IPS-11a (cell line): ENCODE results near the gene STXBP1.

Experiments used
- H3K4me3 ChIP-seq: one replicate; pipeline ENCODE4 v1.5.1; 2013; ENCODE audit warnings: low read depth, low read length, control low read depth

The STXBP1 gene

GRCh38 chr9:127611899-127612790 lies at the start of gene STXBP1:
Gene STXBP1 (plus strand): TSS chr9:127612277. CDS start chr9:127612404, 127 bp downstream.
- peak within 1 kb of the TSS; percentile 78 for H3K4me3 ChIP-seq

GRCh38 chr9:127562279-127562796 lies 49.7 kb upstream of the STXBP1 start:
- H3K4me3 ChIP-seq, result no peak overlapping the region

DNA sequence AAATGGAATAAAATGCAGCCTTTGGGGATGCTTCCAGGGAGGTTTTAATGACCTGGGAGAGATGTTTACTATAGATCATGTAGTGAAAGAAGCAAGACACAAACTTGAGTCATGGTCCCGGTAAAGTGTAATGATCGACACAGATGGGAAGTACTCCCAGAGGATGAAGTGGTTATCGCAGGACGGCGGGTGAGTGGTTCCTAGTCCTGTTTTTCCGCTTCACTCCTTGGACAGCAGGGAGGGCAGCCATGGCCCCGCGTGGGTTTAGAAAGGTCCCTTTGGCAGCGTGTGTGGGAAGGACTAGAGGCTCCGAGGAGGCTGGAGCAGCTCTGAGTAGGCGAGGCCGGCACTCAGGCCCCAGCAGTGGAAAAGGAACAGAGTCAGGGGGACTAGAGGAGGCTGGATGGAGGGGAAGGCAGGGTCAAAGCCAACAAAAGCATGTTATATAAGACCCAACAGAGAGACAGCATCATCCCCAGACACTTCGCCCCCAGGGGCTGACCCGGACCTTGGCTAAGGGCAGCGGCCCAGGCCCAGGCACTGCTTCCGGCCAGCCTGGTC lies 49.2 kb upstream of the STXBP1 start:
- H3K4me3 ChIP-seq, result no peak overlapping the region

- H3K4me3 ChIP-seq, result no peak overlapping the region
These were observed 48.5 kb upstream of the STXBP1 start for GRCh38 chr9:127563579-127563978.

DNA sequence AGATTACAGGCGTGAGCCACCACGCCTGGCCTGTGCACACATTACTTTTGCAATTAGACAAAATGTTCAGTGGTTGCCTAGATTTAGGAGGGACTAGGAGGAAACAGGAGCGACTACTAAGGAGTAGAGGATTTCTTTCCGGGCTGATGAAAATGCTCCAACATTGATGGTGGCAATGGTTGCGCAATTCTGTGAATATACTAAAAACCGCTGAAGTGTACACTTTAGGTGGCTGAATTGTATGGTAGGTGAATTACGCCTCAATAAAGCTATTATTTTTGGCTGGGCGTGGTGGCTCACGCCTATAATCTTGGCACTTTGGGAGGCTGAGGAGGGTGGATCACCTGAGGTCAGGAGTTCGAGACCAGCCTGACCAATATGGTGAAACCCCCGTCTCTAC lies 46.8 kb upstream of the STXBP1 start:
- no peak overlapping the region for H3K4me3 ChIP-seq

DNA sequence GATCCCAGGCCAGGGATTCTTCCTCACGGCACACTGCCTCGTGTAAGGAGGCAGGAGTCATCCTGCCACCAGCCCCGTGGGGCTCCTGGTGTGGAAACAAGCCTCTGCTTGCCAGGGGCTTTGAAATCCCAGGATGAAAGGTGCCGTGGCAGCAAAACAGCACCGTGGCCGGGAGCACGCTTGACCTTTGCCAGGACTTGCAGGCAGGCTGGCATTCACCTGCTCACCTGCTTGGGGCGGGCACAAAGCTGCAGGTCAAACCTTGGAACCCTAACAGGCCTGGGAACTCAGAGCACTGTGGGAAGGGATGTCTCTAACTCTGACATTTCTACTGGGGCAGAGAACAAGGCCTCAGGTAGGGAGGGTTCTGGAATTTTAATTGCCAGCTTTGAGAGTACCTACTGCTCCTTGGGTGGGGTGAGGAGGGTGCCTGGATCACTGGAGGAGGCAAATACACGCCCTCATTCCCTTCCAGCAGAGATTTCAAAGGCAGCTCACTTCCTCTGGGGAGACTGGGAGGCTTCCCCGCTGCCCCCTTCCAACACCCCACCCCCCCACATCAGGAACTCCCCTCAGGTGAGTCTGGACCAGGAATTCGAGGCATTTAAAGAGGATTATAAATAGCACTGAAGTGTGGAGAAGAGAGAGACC lies 45.6 kb upstream of the STXBP1 start:
- no peak overlapping the region for H3K4me3 ChIP-seq

DNA sequence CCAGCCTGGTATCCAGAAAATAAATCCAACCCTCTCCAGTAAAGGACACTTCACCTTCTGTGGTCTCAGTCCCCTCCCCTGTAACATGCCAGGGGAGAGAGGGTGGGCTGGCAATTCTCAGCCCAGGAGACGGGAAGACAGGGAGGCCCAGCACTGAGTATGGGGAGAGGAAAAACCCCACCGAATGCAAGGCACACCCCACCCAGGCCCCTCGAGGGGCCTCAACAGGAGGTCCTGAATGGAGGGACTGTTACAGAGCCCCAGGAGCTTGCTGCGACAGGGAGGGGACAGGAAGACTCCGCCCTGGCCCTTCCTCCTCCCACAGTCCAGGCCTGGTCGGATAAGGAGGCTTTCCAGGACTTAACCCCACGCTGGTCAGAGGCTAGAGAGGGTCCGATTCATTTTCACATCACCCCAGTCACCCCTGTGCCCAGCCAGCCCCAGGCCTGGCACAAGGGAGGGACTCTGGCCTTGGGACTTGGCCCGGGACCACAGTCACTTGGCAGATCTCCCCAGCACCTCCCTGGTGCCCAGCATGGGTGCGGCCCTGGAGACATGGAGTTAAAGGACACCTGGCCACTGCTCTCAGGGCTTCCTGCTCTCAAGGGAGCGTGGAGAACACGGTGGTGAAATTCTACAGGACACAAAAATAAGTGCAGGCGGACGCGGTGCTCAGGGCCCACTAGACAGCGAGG lies 44.9 kb upstream of the STXBP1 start:
- peak overlapping the region; percentile 8 for H3K4me3 ChIP-seq

DNA sequence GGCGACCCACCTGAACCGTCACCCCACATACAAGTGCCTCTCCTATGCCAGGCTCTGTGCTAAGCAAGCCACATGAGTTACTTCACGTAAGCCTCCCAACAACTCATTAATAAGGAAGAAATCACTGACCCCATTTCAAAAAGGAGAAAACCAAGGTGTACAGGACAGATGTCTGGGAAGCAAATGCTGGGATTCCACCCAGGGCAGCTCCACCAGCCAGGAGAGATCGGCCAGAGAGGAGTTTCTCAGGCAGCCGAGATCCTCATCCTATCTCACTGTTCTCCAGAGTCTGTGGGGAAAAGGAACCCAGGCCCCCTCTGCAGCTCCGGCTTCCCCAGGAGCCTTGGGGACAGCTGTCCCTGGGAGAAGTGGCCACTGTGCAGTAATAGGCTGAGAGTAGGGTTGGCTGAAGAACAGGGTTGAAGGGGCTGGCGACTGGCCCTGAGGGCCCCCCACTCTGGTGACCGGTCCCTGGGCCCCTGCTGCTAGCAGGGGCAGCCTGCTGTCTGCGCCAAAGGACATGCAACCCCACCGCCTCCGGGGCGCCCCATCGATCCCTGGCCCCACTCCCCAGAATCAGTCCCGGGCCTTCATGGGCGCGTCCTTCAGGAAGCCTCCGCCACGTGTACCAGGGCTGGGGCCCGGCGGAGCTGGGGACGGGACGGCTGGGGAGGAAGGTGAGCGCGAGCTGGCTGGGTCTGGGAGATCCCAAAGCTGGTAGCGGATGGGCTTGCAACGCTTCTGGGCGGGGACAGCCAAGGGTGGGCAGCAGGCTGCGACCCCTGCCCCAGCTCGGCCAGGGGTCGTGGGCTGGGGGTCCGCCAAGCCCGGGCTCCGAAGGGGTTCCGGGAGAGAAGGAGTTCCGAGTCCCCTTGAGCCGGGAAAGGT lies 44.1 kb upstream of the STXBP1 start:
- H3K4me3 ChIP-seq, result peak overlapping the region; percentile 63

- peak overlapping the region; percentile 63 for H3K4me3 ChIP-seq
These were observed 43.5 kb upstream of the STXBP1 start for GRCh38 chr9:127568618-127568970.

DNA sequence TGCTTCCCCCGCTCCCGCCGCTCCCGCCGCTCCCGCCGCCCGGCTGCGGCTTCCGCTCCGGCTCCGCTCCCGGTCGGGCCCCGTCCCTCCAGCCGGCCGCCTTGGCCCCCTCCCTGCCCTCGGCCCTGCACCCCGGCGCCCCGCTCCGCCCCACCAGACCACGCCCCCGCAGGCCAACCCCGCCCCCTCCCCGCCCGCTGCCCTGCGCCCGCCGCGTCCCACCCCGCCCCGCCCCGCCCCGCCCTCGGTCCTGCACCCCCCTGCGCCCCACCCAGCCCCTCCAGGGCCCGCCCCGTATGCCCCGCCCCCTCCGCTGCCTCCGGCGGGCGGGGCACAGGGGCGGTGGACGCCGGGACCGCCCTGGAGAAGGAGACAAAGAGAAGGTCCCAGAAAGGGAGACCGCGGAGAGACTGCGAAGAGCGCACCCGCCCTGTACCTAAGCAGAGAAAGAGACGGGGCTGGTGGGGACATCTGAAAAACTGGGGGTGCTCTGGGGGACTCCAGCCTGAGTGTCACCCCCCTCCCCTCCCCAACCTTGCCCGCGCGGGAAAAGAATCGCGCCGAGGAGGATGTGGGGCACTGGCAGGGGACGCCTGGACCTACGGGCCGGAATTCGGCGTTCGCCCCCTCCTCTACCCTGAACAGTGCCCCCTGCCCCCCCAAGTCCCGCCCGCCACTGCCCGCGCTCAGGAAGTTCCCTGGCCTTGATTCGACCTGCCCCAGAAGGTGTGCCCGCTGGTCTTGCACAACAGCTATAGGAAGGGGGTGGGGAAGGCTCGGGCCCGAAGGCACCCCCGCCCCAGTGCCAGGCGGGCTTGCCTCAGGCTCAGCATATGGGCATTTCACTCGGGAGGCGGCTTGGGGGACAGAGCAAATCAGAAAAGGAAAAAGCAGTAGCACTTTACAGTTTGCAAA lies 42.8 kb upstream of the STXBP1 start:
- H3K4me3 ChIP-seq, result peak overlapping the region; percentile 63

DNA sequence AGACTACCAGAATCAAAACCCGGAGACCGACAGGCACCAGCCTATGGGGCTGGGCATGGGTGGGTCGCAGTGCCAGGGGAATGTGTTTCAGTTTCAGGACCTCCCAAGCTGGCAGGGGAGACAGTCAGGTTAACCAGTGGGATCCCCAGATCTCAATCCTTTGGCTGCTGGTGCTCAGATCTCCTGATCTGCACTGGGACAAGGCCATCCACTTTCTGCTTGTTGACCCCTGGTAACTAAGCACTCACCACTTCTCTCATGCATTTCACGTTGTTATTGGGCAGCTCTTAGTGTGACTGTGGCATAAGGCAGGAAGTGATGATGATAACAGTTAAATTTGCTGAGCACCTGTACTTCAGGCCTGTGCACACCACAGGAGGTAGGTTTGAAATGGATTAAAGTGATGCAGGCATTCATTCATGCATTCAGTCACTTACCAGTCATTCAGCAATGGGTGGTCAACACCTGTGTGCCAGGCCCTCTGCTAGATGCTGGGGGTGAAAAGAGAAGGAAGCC lies 42.1 kb upstream of the STXBP1 start:
- no peak overlapping the region for H3K4me3 ChIP-seq

- H3K4me3 ChIP-seq, result no peak overlapping the region
These were observed 41.5 kb upstream of the STXBP1 start for GRCh38 chr9:127570533-127571111.

- H3K4me3 ChIP-seq, result no peak overlapping the region
These were observed 40.1 kb upstream of the STXBP1 start for GRCh38 chr9:127571971-127572370.

- no peak overlapping the region for H3K4me3 ChIP-seq
These were observed 38.9 kb upstream of the STXBP1 start for GRCh38 chr9:127572961-127573721.

GRCh38 chr9:127574072-127574993 lies 37.7 kb upstream of the STXBP1 start:
- no peak overlapping the region for H3K4me3 ChIP-seq

DNA sequence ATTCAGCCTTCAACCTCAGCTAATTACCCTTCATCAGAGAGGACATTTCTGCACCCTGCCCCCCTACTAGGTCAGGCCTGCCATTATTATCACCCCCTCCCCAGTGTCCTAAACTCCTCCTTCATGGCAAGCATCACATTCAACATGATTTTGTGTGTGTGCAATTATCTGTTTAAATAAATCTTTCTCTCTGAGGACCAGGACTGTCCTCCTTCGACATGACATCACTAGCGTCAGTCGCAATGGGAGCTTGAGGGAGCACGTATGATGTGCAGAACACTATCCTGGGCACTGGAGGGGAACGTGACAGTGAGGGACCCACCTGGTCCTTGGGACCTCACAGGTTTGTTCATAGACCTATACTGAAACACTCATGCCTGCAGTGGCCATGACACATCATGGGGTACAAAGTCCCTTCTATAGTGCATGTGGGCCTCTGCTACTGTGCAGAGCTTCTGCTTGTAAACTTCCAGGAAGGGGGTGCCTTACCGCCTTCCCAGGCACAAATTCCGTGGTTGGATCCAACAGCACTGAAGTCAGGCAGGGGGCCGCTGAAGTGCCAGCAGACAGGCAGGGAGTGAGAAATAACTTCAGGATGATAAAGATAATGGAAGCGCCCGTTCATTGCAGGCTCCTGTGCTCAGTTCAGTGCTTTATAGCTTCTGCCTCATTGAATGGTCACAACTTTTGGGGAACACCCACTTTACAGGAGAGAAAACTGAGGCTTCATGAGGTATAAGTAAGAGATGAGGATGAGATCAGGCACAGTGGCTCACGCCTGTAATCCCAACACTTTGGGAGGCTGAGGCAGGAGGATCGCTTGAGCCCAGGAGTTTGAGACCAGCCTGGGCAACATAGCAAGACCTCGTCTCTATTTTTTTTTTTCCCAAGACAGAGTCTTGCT lies 36.0 kb upstream of the STXBP1 start:
- H3K4me3 ChIP-seq, result no peak overlapping the region
